ENCODE measurements around the gene BROX.

The BROX gene

DNA sequence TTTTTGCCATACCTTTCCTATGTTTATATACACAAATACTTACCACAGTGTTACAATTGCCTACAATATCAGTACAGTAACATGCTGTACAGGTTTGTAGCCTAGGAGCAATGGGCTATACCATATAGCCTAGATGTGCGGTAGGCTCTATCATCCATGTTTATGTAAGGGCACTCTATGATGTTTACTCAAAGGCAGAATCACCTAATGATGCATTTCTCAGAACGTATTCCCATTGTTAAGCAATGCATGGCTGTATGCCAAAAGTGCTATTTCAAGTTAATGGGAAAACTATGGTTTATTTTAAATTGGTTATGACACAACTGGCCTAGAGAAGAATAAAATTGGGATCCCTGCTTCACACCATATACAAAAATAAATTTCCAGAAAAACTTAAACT lies 65.6 kb downstream of the BROX start:
- peak; percentile 74 for DNase-seq

GRCh38 chr1:222781251-222781650 lies 68.9 kb downstream of the BROX start:
- DNase-seq = no peak

- no peak for DNase-seq
Measured at GRCh38 chr1:222783051-222783450, 70.7 kb downstream of the BROX start.

- no peak for DNase-seq
Measured at GRCh38 chr1:222784371-222784770, 72.0 kb downstream of the BROX start.

Data from DMS153 (cell line).